NT2/D1 (cell line): Measurements from ENCODE around the gene CIBAR2.

Source experiments
- DNase-seq: peaks from one replicate; pipeline ENCODE4 v3.0.0-alpha.2; 2011; ENCODE audit warnings: low read depth, low spot score
- H3K27me3 ChIP-seq: 2 replicates; pipeline ENCODE4 v1.6.0; 2011; ENCODE audit warnings: mild to moderate bottlenecking; ENCODE audit not compliant: insufficient read length, insufficient read depth
- H3K36me3 ChIP-seq: 2 replicates; pipeline ENCODE4 v1.6.1; 2011; ENCODE audit warnings: mild to moderate bottlenecking, low read length, mixed read lengths; ENCODE audit not compliant: insufficient read depth, insufficient read length
- H3K4me1 ChIP-seq: 2 replicates; pipeline ENCODE4 v1.5.1; 2011; ENCODE audit not compliant: insufficient read depth, insufficient read length
- H3K4me3 ChIP-seq: 2 replicates; pipeline ENCODE4 v1.5.1; 2011; ENCODE audit warnings: low read depth; ENCODE audit not compliant: insufficient read length
- H3K9ac ChIP-seq: 2 replicates; pipeline ENCODE4 v1.6.0; 2011; ENCODE audit warnings: low read depth; ENCODE audit not compliant: insufficient read length
- H3K9me3 ChIP-seq: 2 replicates; pipeline ENCODE4 v1.5.1; 2011; ENCODE audit warnings: mild to moderate bottlenecking, low read length; ENCODE audit not compliant: insufficient read depth
- SUZ12 ChIP-seq: IDR thresholded peaks from 2 replicates; pipeline ENCODE4 v1.6.1; 2011; ENCODE audit not compliant: insufficient read length, insufficient read depth; ENCODE audit errors: extremely low read depth
- YY1 ChIP-seq: IDR thresholded peaks from 2 replicates; pipeline ENCODE4 v1.6.1; 2011; ENCODE audit not compliant: insufficient read length, insufficient read depth
- ZNF274 ChIP-seq: IDR thresholded peaks from 2 replicates; pipeline ENCODE4 v1.6.1; 2011; ENCODE audit warnings: mild to moderate bottlenecking, low read depth, low read length

The CIBAR2 gene

DNA sequence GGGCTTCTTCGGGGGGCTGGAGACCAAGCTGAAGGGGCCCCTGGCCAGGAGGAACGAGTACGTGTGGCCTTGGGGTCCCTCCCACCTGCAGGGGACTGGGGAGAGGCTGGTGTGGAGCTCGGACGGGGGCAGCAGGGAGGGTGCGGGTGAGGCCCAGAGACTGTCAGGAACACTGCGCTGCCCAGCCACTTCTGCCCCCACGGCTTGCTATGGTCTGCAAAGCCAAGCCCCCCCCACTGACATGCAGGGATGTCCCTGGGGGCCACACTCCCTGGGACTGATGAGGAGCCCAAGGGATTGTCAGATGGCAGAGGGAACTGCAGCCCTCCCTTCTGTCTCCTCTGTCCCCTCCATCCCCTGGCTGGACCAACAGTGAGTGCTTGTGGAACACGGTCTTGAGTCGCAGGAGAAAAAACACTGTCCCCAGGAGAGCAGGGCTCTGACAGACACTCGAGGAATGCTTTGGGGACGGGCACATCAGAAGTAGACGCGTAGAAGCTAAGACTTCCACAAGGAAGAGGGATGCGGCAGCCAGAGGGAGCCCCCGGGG, 34.6 kb downstream of the CIBAR2 start:
- peak overlapping the region; percentile 39 for H3K9ac ChIP-seq
- no peak overlapping the region for H3K4me3 ChIP-seq
- DNase-seq, result no peak
- H3K27me3 ChIP-seq, result no peaks in the 10 kb centered on the region
- H3K4me1 ChIP-seq, result peaks cover 31% of the 10 kb centered on the region
- no peak for TF ChIP-seq SUZ12
- no peak for TF ChIP-seq ZNF274
- no peak for TF ChIP-seq YY1
- H3K9me3 ChIP-seq, result no peaks in the 10 kb centered on the region
- peaks cover 43% of the 10 kb centered on the region for H3K36me3 ChIP-seq

DNA sequence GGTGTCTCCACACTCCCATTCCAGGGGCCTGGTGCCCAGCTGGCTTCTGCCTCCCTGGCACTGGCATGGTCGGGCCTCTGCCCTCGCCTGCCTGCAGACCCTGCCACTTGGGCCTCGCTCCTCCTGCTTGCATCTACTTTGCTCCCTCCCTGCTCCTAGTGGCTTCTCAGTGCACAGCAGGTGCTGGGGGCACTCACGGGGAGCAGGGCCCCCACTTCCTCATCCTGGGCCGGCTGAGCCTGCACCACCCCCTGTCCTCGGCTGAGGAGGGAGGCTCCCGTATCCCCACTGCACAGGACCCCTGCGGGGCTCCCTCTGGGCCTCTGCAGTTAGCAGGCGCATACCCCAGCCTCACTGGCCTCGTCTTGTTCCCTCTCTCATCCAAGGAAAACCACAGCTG, 35.2 kb downstream of the CIBAR2 start:
- no peaks in the 10 kb centered on the region for H3K27me3 ChIP-seq
- no peaks in the 10 kb centered on the region for H3K9me3 ChIP-seq
- H3K4me3 ChIP-seq, result no peak overlapping the region
- H3K9ac ChIP-seq, result no peak overlapping the region
- TF ChIP-seq SUZ12, result no peak
- TF ChIP-seq YY1, result no peak
- TF ChIP-seq ZNF274, result no peak
- H3K36me3 ChIP-seq, result peaks cover 45% of the 10 kb centered on the region
- DNase-seq, result no peak
- peaks cover 29% of the 10 kb centered on the region for H3K4me1 ChIP-seq

DNA sequence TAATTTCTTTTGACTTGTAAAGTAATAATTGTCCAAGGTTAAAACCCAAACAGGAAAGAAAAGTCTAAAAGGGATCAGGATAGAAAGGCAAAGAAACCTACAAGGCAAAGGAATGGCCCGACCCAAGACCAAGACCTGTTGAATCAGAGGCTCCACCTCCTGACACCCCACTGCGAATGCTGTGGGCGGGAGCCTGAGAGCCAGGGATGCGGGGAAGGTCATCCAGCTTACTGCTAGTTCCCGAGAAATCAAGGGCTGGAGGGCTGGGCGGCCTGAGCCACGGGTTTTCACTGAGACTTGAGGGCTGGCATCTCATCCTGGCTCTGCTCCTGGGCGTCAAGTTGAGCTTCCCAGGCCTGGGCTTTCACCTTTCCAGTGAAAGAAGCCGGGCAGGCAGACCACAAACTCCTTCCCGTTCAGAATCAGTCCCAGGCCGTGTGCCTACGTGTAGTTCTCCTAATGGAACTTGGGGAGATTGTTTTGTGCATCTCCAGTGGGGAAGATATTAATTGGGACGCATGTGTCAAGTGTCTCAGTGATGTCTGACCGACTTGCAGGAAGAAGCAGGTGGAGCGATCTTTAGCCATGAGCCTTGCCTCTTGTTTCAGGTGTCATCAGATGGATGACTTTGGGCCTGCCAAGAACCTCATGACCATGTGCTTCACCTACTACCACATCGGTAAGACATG, 36.9 kb downstream of the CIBAR2 start:
- no peaks in the 10 kb centered on the region for H3K27me3 ChIP-seq
- no peak overlapping the region for H3K4me3 ChIP-seq
- no peak for TF ChIP-seq ZNF274
- no peak for TF ChIP-seq YY1
- no peak for TF ChIP-seq SUZ12

DNA sequence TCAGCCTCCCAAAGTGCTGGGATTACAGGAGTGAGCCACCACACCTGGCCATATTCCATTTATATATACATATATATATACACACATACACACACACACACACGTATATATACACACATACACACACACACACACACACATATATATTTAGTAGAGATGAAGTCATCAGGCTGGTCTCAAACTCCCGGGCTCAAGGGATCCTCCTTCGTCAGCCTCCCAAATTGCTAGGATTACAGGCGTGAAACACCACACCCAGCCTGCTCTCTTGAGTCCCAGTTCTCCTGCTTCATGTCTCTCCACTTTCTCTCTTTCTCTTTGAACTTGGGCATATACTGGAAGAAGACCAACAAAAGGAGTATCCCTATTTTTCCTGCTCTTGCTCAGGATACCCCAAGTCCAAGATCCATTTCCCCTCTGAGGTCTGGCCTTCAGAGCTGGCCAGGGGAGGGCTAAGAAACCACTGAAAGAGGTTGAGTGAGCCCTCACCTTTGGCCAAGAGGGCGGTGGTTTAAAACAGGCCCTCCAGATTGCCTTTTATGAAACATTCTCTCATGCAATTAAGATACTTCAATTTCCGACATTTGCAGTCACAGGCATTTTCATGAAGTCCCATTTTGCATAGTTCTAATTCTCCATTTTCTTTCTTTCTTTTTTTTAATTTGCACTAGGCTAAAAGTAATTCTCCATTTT, 37.9 kb downstream of the CIBAR2 start:
- Histone ChIP-seq H3K4me1 (peaks cover 19% of the 10 kb centered on the region), H3K9ac (no peak overlapping the region), H3K4me3 (no peak overlapping the region), H3K27me3 (no peaks in the 10 kb centered on the region), H3K9me3 (no peaks in the 10 kb centered on the region), H3K36me3 (peaks cover 54% of the 10 kb centered on the region)
- no peak for DNase-seq
- no peak for TF ChIP-seq ZNF274
- no peak for TF ChIP-seq YY1
- no peak for TF ChIP-seq SUZ12

More for the DNA sequence above, 36.9 kb downstream of the CIBAR2 start:
- H3K9ac ChIP-seq, result no peak overlapping the region
- H3K9me3 ChIP-seq, result no peaks in the 10 kb centered on the region
- no peak for DNase-seq
- H3K36me3 ChIP-seq, result peaks cover 53% of the 10 kb centered on the region
- peaks cover 19% of the 10 kb centered on the region for H3K4me1 ChIP-seq

DNA sequence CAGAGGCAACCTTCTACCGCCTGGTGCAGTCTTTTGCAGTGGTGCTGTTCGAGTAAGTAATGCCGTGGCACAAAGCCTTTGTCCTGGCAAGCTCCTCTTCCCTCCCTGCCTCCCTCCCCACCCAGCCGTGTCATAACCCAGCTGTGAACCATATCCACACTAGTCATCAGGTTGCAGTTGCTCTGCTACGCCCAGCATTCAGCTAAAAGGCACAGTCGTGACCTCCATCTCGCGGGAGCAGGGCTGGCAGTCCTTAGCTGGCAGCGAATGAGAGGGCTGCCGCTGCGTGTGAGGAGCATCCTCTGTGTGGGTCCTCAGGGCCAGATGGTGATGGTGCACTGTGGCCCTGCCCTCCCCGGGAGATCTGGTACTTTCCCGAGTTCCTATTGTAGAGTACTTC, 39.3 kb downstream of the CIBAR2 start:
- peaks cover 19% of the 10 kb centered on the region for H3K4me1 ChIP-seq
- H3K9ac ChIP-seq, result no peak overlapping the region
- H3K4me3 ChIP-seq, result no peak overlapping the region
- no peaks in the 10 kb centered on the region for H3K27me3 ChIP-seq
- DNase-seq, result no peak
- H3K36me3 ChIP-seq, result peaks cover 51% of the 10 kb centered on the region
- TF ChIP-seq SUZ12 (no peak), ZNF274 (no peak), YY1 (no peak)
- no peaks in the 10 kb centered on the region for H3K9me3 ChIP-seq

DNA sequence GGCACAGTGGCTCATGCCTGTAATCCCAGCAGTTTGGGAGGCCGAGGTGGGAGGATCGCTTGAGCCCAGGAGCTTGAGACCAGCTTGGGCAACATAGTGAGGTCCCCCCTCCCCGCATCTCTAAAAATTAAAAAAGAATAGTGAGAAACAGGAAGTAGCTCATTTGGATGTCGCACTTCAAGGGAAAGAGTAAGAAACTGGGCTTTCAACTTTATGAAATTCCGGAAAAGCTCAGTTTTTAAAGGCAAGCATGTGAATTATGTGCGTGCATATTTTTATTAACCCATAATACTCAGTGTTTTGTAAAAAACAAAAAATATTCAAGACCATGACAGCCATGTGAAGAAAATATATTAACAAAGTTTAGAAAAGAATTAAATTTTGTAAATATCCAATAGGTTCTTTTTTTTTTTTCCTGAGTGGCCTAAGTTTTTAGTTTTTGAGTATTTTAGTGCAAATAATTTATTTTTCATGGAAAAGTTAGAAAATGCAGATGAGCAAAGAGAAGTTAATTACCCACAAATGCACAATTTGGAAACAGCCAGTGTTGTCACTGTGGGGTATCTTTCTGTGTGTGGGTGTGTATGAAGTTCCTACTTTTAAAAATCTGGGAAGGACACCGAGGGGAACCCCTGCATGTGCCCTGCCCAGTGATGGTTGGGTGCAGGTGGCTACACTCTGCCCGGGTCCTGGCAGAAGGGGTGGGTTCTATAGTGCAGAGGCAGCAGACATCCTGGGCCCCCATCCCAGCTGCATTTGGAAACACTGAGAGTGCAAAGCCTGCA, 40.0 kb downstream of the CIBAR2 start:
- no peak overlapping the region for H3K4me3 ChIP-seq
- H3K4me1 ChIP-seq, result peaks cover 12% of the 10 kb centered on the region
- no peaks in the 10 kb centered on the region for H3K9me3 ChIP-seq
- H3K27me3 ChIP-seq, result no peaks in the 10 kb centered on the region
- TF ChIP-seq ZNF274 (no peak), SUZ12 (no peak)
- DNase-seq, result no peak
- peaks cover 50% of the 10 kb centered on the region for H3K36me3 ChIP-seq
- H3K9ac ChIP-seq, result no peak overlapping the region

DNA sequence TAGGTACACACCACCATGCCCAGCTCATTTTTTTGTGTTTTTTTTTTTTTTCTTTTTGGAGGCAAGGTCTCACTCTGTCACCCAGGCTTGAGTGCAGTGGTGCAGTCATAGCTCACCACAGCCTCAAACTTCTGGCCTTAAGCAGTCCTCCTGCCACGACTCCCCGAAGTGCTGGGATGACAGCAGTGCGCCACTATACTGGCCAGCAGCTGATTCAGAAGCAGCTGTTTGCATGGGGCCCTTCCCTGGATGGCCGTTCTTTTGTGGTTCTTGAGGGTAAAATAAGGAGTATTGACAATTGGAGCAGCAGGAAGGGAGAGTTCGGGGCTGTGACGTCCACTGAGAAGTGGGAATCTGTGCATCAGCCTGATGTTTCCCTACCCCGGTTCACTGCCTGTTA, 43.1 kb downstream of the CIBAR2 start:
- H3K9ac ChIP-seq, result no peak overlapping the region
- no peaks in the 10 kb centered on the region for H3K9me3 ChIP-seq
- no peaks in the 10 kb centered on the region for H3K4me1 ChIP-seq
- no peak for TF ChIP-seq SUZ12
- no peak for TF ChIP-seq ZNF274
- TF ChIP-seq YY1, result no peak
- no peak for DNase-seq
- H3K4me3 ChIP-seq, result no peak overlapping the region
- peaks cover 40% of the 10 kb centered on the region for H3K36me3 ChIP-seq
- H3K27me3 ChIP-seq, result no peaks in the 10 kb centered on the region
